HG03196 (cell line): ENCODE measurements around the gene RFNG.

Experiments
- ATAC-seq: cut with Tn5 transposase; IDR thresholded peaks from one replicate; pipeline ENCODE4 v1.9.1; 2021; ENCODE audit not compliant: unreplicated experiment

The RFNG gene

GRCh38 chr17:82029990-82030469 is 21.6 kb downstream of the RFNG start:
- ATAC-seq: no peak

GRCh38 chr17:82029391-82029790 is 22.2 kb downstream of the RFNG start:
- no peak for ATAC-seq

- no peak for ATAC-seq
These were observed 22.6 kb downstream of the RFNG start for GRCh38 chr17:82028966-82029365.

- ATAC-seq: no peak
These were observed 23.4 kb downstream of the RFNG start for GRCh38 chr17:82028246-82028645.

GRCh38 chr17:82025401-82026107 is 26.1 kb downstream of the RFNG start:
- no peak for ATAC-seq

GRCh38 chr17:82024859-82025258 is 26.8 kb downstream of the RFNG start:
- no peak for ATAC-seq

- peak; percentile 0 for ATAC-seq
These were observed 28.0 kb downstream of the RFNG start for GRCh38 chr17:82023447-82024241.

- peak; percentile 77 for ATAC-seq
These were observed 28.6 kb downstream of the RFNG start, which contains the start of gene LRRC45 for GRCh38 chr17:82022981-82023446. Gene LRRC45 (plus strand): TSS chr17:82023305. CDS start chr17:82023644, 339 bp downstream.

GRCh38 chr17:82022310-82022980 is 29.2 kb downstream of the RFNG start, which contains the start of gene CENPX:
Gene CENPX (minus strand): TSS chr17:82022878. CDS start chr17:82022861, 17 bp downstream.
- peak; percentile 10 for ATAC-seq

GRCh38 chr17:82021900-82022309 is 29.7 kb downstream of the RFNG start:
- no peak for ATAC-seq

- no peak for ATAC-seq
These were observed 30.3 kb downstream of the RFNG start for GRCh38 chr17:82021107-82021899.

GRCh38 chr17:82020572-82021106 is 31.0 kb downstream of the RFNG start:
- ATAC-seq: no peak

GRCh38 chr17:82019690-82020571 is 31.7 kb downstream of the RFNG start:
- ATAC-seq: no peak

- no peak for ATAC-seq
These were observed 32.5 kb downstream of the RFNG start for GRCh38 chr17:82018989-82019689.

GRCh38 chr17:82018152-82018988 is 33.2 kb downstream of the RFNG start:
- no peak for ATAC-seq

- ATAC-seq: no peak
These were observed 33.9 kb downstream of the RFNG start for GRCh38 chr17:82017612-82018151.

- no peak for ATAC-seq
These were observed 34.6 kb downstream of the RFNG start for GRCh38 chr17:82016875-82017459.
